Esophagus muscularis mucosa (tissue), 4 donors: Measurements from ENCODE around the gene CHDH.

ENCODE experiments used
- EP300 ChIP-seq: sonication (generic); formaldehyde crosslinking; IDR thresholded peaks from one replicate; pipeline ENCODE4 v1.6.1; 2017; ENCODE audit warnings: antibody characterized with exemption
- POLR2A ChIP-seq: fragments of 450-650 bp; IDR thresholded peaks from one replicate; pipeline ENCODE4 v1.6.1; 2017; ENCODE audit warnings: antibody characterized with exemption, moderate library complexity, mild to moderate bottlenecking, low read depth
- POLR2AphosphoS5 ChIP-seq, 2 donors: sonication (generic); formaldehyde crosslinking; IDR thresholded peaks; one replicate each; pipeline ENCODE4 v1.6.1; 2017; ENCODE audit warnings: antibody characterized with exemption in 2 of 2
- TF ChIP-seq, protein P1 (sequence below), 3 experiments: fragments of 200-600 bp in 2 of 3; fragments of 450-650 bp in 1 of 3; sonication (generic) in 2 of 3; IDR thresholded peaks; one replicate each; pipeline ENCODE4 v1.5.1; 2017 to 2019; ENCODE audit warnings: antibody characterized with exemption in 3 of 3, mild to moderate bottlenecking in 2 of 3, moderate library complexity in 1 of 3

DNA sequence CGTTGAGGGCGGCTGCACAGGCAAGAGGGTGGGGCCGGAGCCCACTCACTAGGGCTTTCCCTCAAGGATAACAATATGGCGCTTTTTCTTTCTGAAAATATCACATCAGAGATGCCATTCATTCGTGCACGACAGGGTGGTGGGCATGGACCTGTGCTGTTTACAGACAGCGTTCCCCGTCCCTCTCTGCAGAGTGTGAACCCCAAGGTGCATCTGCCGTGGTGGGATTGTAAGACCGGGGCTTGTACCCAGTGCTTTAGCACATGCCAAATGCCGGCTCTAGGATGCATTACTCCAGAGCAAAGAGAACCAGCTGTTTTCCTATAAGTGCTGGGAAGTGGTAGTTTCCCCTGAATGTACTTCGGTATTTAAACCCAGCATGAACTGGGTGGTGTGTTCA lies 37.0 kb downstream of the CHDH start:
- TF ChIP-seq POLR2A (no peak), POLR2AphosphoS5 (IDR thresholded peaks at IDR 0.05) (no peak), EP300 (no peak)
- TF ChIP-seq, protein P1, sequence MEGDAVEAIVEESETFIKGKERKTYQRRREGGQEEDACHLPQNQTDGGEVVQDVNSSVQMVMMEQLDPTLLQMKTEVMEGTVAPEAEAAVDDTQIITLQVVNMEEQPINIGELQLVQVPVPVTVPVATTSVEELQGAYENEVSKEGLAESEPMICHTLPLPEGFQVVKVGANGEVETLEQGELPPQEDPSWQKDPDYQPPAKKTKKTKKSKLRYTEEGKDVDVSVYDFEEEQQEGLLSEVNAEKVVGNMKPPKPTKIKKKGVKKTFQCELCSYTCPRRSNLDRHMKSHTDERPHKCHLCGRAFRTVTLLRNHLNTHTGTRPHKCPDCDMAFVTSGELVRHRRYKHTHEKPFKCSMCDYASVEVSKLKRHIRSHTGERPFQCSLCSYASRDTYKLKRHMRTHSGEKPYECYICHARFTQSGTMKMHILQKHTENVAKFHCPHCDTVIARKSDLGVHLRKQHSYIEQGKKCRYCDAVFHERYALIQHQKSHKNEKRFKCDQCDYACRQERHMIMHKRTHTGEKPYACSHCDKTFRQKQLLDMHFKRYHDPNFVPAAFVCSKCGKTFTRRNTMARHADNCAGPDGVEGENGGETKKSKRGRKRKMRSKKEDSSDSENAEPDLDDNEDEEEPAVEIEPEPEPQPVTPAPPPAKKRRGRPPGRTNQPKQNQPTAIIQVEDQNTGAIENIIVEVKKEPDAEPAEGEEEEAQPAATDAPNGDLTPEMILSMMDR (IDR thresholded peaks at IDR 0.05), result no peak
